HEK293 (cell line): ENCODE measurements around the gene TET2.

Experiments used
- CTCF ChIP-seq: fragments of 450-650 bp; formaldehyde crosslinking; IDR thresholded peaks from 2 replicates; pipeline ENCODE4 v1.5.1; 2016; ENCODE audit warnings: missing biosample characterization, missing genetic modification characterization
- ZBTB17 ChIP-seq: fragments of 450-650 bp; formaldehyde crosslinking; IDR thresholded peaks from 2 replicates; pipeline ENCODE4 v1.5.1; 2016; ENCODE audit warnings: missing biosample characterization, missing genetic modification characterization
- ZNF16 ChIP-seq: fragments of 450-650 bp; formaldehyde crosslinking; IDR thresholded peaks from 2 replicates; pipeline ENCODE4 v1.5.1; 2016; ENCODE audit warnings: low read depth, missing biosample characterization, missing genetic modification characterization
- ZNF747 ChIP-seq: fragments of 450-650 bp; formaldehyde crosslinking; IDR thresholded peaks from 2 replicates; pipeline ENCODE4 v1.5.1; 2016; ENCODE audit warnings: missing biosample characterization, missing genetic modification characterization
- TF ChIP-seq, protein P1 (sequence below): fragments of 450-650 bp; formaldehyde crosslinking; IDR thresholded peaks from 2 replicates; pipeline ENCODE4 v1.5.1; 2016; ENCODE audit warnings: missing biosample characterization, missing genetic modification characterization

DNA sequence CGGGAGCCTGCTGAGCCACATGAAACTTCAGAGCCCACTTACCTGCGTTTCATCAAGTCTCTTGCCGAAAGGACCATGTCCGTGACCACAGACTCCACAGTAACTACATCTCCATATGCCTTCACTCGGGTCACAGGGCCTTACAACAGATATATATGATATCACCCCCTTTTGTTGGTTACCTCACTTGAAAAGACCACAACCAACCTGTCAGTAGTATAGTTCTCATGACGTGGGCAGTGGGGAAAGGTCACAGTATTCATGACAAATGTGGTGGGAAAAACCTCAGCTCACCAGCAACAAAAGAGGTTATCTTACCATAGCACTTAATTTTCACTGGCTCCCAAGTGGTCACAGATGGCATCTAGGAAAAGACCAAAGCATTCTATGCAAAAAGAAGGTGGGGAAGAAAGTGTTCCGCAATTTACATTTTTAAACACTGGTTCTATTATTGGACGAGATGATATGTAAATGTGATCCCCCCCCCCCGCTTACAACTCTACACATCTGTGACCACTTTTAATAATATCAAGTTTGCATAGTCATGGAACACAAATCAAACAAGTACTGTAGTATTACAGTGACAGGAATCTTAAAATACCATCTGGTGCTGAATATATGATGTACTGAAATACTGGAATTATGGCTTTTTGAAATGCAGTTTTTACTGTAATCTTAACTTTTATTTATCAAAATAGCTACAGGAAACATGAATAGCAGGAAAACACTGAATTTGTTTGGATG, 129.9 kb downstream of the TET2 start:
- TF ChIP-seq CTCF (no peak), ZBTB17 (no peak), ZNF16 (tag by site-specific recombination) (no peak), ZNF747 (tag by site-specific recombination) (no peak)
- TF ChIP-seq, protein P1, sequence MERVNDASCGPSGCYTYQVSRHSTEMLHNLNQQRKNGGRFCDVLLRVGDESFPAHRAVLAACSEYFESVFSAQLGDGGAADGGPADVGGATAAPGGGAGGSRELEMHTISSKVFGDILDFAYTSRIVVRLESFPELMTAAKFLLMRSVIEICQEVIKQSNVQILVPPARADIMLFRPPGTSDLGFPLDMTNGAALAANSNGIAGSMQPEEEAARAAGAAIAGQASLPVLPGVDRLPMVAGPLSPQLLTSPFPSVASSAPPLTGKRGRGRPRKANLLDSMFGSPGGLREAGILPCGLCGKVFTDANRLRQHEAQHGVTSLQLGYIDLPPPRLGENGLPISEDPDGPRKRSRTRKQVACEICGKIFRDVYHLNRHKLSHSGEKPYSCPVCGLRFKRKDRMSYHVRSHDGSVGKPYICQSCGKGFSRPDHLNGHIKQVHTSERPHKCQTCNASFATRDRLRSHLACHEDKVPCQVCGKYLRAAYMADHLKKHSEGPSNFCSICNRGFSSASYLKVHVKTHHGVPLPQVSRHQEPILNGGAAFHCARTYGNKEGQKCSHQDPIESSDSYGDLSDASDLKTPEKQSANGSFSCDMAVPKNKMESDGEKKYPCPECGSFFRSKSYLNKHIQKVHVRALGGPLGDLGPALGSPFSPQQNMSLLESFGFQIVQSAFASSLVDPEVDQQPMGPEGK (tag by site-specific recombination), result no peak
